Activated T-cell treated with anti-CD3 and anti-CD28 coated beads, Interleukin-2, amount 50 U/mL, for 48 hours (primary cell): Measurements from ENCODE around the gene CAMTA1.

Source experiments
- DNase-seq, 2 experiments: peaks; one replicate each; pipeline ENCODE4 v3.0.0-alpha.2; 2020

The CAMTA1 gene

GRCh38 chr1:7333094-7333493, 547.8 kb downstream of the CAMTA1 start:
- DNase-seq = no peak

- DNase-seq = no peak
Measured at GRCh38 chr1:7333620-7334019, 548.4 kb downstream of the CAMTA1 start.

GRCh38 chr1:7334475-7335035, 549.3 kb downstream of the CAMTA1 start:
- DNase-seq = no peak

GRCh38 chr1:7335224-7335879, 550.1 kb downstream of the CAMTA1 start:
- DNase-seq = no peak

GRCh38 chr1:7338439-7338838, 553.2 kb downstream of the CAMTA1 start:
- no peak for DNase-seq

GRCh38 chr1:7339014-7339413, 553.8 kb downstream of the CAMTA1 start:
- DNase-seq = no peak

GRCh38 chr1:7339953-7340352, 554.7 kb downstream of the CAMTA1 start:
- DNase-seq = no peak

- DNase-seq = no peak
Measured at GRCh38 chr1:7341145-7341905, 556.1 kb downstream of the CAMTA1 start.

GRCh38 chr1:7343882-7344281, 558.6 kb downstream of the CAMTA1 start:
- DNase-seq = no peak

- no peak for DNase-seq
Measured at GRCh38 chr1:7344299-7344698, 559.0 kb downstream of the CAMTA1 start.

- no peak for DNase-seq
Measured at GRCh38 chr1:7345516-7345915, 560.3 kb downstream of the CAMTA1 start.

- no peak for DNase-seq
Measured at GRCh38 chr1:7346070-7346596, 560.9 kb downstream of the CAMTA1 start.

GRCh38 chr1:7346600-7347570, 561.6 kb downstream of the CAMTA1 start:
- DNase-seq = no peak

GRCh38 chr1:7348073-7348472, 562.8 kb downstream of the CAMTA1 start:
- no peak for DNase-seq

GRCh38 chr1:7348580-7348979, 563.3 kb downstream of the CAMTA1 start:
- no peak for DNase-seq

- no peak for DNase-seq
Measured at GRCh38 chr1:7350804-7351203, 565.5 kb downstream of the CAMTA1 start.

GRCh38 chr1:7351649-7352048, 566.4 kb downstream of the CAMTA1 start:
- DNase-seq = no peak

- DNase-seq = no peak
Measured at GRCh38 chr1:7352364-7352763, 567.1 kb downstream of the CAMTA1 start.

- DNase-seq = no peak
Measured at GRCh38 chr1:7352974-7353373, 567.7 kb downstream of the CAMTA1 start.

GRCh38 chr1:7355646-7356045, 570.4 kb downstream of the CAMTA1 start:
- DNase-seq = no peak

- no peak for DNase-seq
Measured at GRCh38 chr1:7356079-7356478, 570.8 kb downstream of the CAMTA1 start.

GRCh38 chr1:7358425-7358824, 573.2 kb downstream of the CAMTA1 start:
- DNase-seq = no peak

GRCh38 chr1:7360526-7360925, 575.3 kb downstream of the CAMTA1 start:
- no peak for DNase-seq
